ENCODE results near the gene AGK.

DNA sequence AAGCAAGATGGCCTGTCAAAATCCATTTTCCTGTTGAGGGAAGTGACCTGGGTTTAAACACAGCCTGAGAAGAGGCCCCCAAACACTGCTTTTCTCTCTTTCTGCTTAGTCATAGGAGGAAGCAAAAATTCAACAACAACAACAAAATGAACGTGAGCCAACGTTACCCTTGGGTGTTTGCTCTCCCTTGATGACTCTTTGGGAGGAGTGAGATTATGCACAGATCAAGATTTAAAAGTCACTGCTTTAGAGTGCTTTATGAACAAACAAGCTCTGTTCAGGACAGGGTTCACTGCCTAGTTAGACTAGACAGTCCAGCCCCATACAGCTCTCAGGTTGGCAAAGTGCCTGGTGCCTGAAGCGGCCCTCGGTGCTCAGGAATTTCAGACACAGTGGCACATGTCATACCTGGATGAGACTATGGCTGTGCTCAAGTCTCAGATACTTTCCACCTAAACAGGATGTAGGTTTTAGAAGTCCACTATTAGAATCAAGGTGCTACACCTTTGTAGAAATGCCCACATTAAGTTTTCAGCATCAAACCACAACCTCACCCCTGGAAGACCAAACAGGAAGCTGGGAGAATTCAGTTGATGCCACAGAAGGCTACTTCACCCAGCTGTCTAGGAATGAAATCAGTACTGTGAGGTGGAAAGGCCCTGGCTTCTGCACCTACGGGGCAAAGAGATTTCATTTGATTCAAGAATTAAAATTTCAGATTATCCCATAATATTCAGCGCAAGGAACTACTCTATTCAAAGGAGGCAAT, 112.1 kb downstream of the AGK start:
- TF ChIP-seq, protein P1, sequence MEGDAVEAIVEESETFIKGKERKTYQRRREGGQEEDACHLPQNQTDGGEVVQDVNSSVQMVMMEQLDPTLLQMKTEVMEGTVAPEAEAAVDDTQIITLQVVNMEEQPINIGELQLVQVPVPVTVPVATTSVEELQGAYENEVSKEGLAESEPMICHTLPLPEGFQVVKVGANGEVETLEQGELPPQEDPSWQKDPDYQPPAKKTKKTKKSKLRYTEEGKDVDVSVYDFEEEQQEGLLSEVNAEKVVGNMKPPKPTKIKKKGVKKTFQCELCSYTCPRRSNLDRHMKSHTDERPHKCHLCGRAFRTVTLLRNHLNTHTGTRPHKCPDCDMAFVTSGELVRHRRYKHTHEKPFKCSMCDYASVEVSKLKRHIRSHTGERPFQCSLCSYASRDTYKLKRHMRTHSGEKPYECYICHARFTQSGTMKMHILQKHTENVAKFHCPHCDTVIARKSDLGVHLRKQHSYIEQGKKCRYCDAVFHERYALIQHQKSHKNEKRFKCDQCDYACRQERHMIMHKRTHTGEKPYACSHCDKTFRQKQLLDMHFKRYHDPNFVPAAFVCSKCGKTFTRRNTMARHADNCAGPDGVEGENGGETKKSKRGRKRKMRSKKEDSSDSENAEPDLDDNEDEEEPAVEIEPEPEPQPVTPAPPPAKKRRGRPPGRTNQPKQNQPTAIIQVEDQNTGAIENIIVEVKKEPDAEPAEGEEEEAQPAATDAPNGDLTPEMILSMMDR (IDR thresholded peaks at IDR 0.05) = no peak
- TF ChIP-seq ZFX (IDR thresholded peaks at IDR 0.05; ENCODE audit: borderline replicate concordance) = no peak
